ENCODE measurements around the gene NPTX2. TPM values are rescaled to one million over a fixed set of nuclear protein-coding genes. Genes with fewer than 3 reads are reported as not detected.

NPTX2 gene
- total and polyA plus RNA-seq, 2 of the 8 experiments (the other 6 are each of a cell fraction or from before 2014, with no cell fraction given), result 18.4 to 19.2 TPM

DNA sequence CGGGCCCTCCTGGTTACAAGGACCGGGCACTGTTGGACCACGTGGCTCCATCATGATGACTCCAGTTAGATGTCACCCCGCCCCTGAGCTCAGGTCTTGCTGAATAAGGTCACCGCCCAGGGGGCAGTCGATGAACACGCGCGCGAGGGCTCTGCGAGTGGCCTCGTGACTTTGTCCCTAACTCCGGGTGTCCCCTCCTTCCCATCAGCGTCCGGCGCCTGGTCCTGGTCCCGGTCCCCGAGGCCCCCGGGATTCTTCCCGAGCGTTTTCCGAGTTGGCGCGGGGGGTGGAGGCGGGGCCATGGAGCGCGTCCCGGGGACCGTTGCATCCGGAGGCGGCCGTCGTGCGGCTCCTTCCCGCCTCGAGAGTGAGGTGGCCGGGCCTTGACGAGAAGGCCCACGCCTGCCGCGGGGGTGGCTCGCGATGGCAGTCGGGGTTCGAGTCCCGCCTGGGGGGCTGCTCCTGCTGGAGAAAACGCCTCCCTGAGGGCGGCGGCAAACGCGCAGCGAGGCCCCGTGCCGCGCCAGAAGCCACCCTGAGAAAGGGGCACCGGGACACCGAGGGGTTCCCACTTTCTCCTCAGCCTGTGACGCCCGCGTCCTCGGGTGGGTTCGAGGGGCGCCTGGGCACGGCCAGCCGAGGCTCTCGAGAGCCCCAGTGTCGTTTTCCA is 569 bp upstream of the NPTX2 start:
- Histone ChIP-seq H3K14ac (ENCODE audit: insufficient read length) (no peak overlapping the region), H4K5ac (ENCODE audit: insufficient read length, low read depth, low read length) (no peak overlapping the region), H2AFZ (ENCODE audit: low read length) (peak overlapping the region; percentile 64; the same call in 1 of the 2 replicates), H4K91ac (replicated peaks; ENCODE audit: insufficient read length, low read length) (no peak overlapping the region), H3K36me3 (ENCODE audit: control insufficient read depth in 2 of 4, insufficient read depth in 4 of 4, low read length in 3 of 4) (no peaks in the 10 kb centered on the region), H2BK20ac (ENCODE audit: low read length) (no peak overlapping the region), H3K27ac (ENCODE audit: low read depth, low read length) (no peak overlapping the region), H3K4me2 (ENCODE audit: insufficient read depth in 1 of 2, low read depth in 2 of 2, low read length in 2 of 2) (peak overlapping the region; percentile 76 to 77), H3K27me3 (replicated peaks in 1 of 4; ENCODE audit: control insufficient read depth in 3 of 4, extremely low read depth in 1 of 4, insufficient read depth in 3 of 4, low read length in 3 of 4) (peaks cover 13 to 61% (median 42%) of the 10 kb centered on the region in 4 experiments), H2BK12ac (ENCODE audit: low read depth, low read length) (no peak overlapping the region), H3K23ac (ENCODE audit: insufficient read length) (no peak overlapping the region), H2BK15ac (ENCODE audit: low read length) (no peak overlapping the region), H2BK5ac (ENCODE audit: low read depth, low read length) (no peak overlapping the region), H3K4me1 (replicated peaks in 1 of 4; ENCODE audit: control insufficient read depth in 3 of 4, insufficient read depth in 4 of 4, low read length in 3 of 4) (peaks cover 0 to 5% (median 3%) of the 10 kb centered on the region in 4 experiments), H4K8ac (ENCODE audit: extremely low read depth, insufficient read depth, low read length) (peak overlapping the region; percentile 72; the same call in 1 of the 2 replicates), H3K18ac (ENCODE audit: extremely low read depth, low read length) (no peak overlapping the region; the same call in 1 of the 2 replicates), H4K20me1 (replicated peaks in 1 of 2; ENCODE audit: control insufficient read depth in 1 of 2, insufficient read depth in 2 of 2, low read length in 2 of 2) (peaks cover 0 to 22% of the 10 kb centered on the region in 2 experiments), H3K4me3 (ENCODE audit: extremely low read depth in 1 of 4, insufficient read depth in 2 of 4, low read depth in 3 of 4, low read length in 4 of 4) (peak overlapping the region; percentile 37 to 72 (median 52)), H2BK120ac (replicated peaks; ENCODE audit: low read depth, low read length) (no peak overlapping the region), H3K79me1 (ENCODE audit: low read depth, low read length) (no peaks in the 10 kb centered on the region), H3K23me2 (ENCODE audit: low read depth, low read length) (peaks cover 18% of the 10 kb centered on the region; the same call in 1 of the 2 replicates), H3K79me2 (ENCODE audit: control insufficient read depth in 1 of 2, insufficient read depth in 2 of 2, low read length in 2 of 2) (no peaks in the 10 kb centered on the region), H3K4ac (replicated peaks; ENCODE audit: insufficient read length, low read depth, low read length) (no peak overlapping the region), H3K9me3 (ENCODE audit: insufficient read depth in 2 of 2, low read depth in 1 of 2, low read length in 1 of 2) (no peaks in the 10 kb centered on the region), H3K56ac (replicated peaks; ENCODE audit: insufficient read length, low read depth, low read length) (no peak overlapping the region), H3K9ac (replicated peaks in 1 of 4; ENCODE audit: extremely low read depth in 1 of 4, low read depth in 3 of 4, low read length in 3 of 4) (no peak overlapping the region), H2AK5ac (ENCODE audit: low read depth, low read length) (no peak overlapping the region)
- DNase-seq (ENCODE audit: low read depth in 1 of 2, low spot score in 2 of 2) (peak in 1 of 2 experiments; percentile 76), FAIRE-seq (no peak)
- 8% methylated on average over 43 of the region's 67 CpGs; no CpG with 5 or more reads in 1 of the 2 experiments for WGBS, 2 experiments (ENCODE audit: extremely low coverage in 1 of 2, insufficient coverage in 1 of 2, insufficient read length in 1 of 2, insufficient replicate concordance in 2 of 2, low coverage in 1 of 2, low lambda C conversion rate in 2 of 2, missing lambda C conversion rate in 1 of 2)
- ChIA-PET CTCF (ENCODE audit: partially characterized antibody) (interaction anchor here (0.6 to 4.6 kb wide), 14 partner anchors 9 to 256 kb away, joined by 3 to 22 read pairs (median 4); partner anchors contain the start of gene BAIAP2L1), POLR2A (ENCODE audit: partially characterized antibody) (interaction anchor here (0.7 to 2.1 kb wide), 12 partner anchors 10 to 217 kb away, joined by 3 to 15 read pairs (median 4); no protein-coding TSS in a partner anchor)
- TF ChIP-seq CTBP2 (IDR thresholded peaks at IDR 0.05; ENCODE audit: borderline replicate concordance, insufficient read depth, insufficient read length, low read length), result no peak
- TF ChIP-seq, protein P1, sequence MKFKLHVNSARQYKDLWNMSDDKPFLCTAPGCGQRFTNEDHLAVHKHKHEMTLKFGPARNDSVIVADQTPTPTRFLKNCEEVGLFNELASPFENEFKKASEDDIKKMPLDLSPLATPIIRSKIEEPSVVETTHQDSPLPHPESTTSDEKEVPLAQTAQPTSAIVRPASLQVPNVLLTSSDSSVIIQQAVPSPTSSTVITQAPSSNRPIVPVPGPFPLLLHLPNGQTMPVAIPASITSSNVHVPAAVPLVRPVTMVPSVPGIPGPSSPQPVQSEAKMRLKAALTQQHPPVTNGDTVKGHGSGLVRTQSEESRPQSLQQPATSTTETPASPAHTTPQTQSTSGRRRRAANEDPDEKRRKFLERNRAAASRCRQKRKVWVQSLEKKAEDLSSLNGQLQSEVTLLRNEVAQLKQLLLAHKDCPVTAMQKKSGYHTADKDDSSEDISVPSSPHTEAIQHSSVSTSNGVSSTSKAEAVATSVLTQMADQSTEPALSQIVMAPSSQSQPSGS (IDR thresholded peaks at IDR 0.05; ENCODE audit: low read length), result no peak
- TF ChIP-seq, protein P2, sequence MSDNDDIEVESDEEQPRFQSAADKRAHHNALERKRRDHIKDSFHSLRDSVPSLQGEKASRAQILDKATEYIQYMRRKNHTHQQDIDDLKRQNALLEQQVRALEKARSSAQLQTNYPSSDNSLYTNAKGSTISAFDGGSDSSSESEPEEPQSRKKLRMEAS (IDR thresholded peaks at IDR 0.05), result peak; percentile 81
- TF ChIP-seq, protein P3, sequence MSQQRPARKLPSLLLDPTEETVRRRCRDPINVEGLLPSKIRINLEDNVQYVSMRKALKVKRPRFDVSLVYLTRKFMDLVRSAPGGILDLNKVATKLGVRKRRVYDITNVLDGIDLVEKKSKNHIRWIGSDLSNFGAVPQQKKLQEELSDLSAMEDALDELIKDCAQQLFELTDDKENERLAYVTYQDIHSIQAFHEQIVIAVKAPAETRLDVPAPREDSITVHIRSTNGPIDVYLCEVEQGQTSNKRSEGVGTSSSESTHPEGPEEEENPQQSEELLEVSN (IDR thresholded peaks at IDR 0.05), result peak; percentile 1; the same call in 1 of the 2 replicates
- TF ChIP-seq POU5F1 (IDR thresholded peaks at IDR 0.05; ENCODE audit: low read depth, low read length), result no peak
- no peak for TF ChIP-seq SUZ12 (IDR thresholded peaks at IDR 0.05; ENCODE audit: low read length)
- TF ChIP-seq ASH2L (IDR thresholded peaks at IDR 0.05; ENCODE audit: low read length), result peak; percentile 56
- TF ChIP-seq RBBP5 (IDR thresholded peaks at IDR 0.05; ENCODE audit: borderline replicate concordance, low read depth, low read length), result no peak
